IgD-negative memory B cell (primary cell): ENCODE data around the gene UGT3A1. TPM values are rescaled to one million over a fixed set of nuclear protein-coding genes. Genes with fewer than 3 reads are reported as not detected.

Experiments
- H3K27ac Mint-ChIP-seq, 3 donors: one replicate each; pipeline ENCODE4 v1.8.0; 2020 to 2022; ENCODE audit warnings: mild to moderate bottlenecking in 3 of 3, mixed read lengths in 3 of 3, moderate library complexity in 1 of 3
- H3K27me3 Mint-ChIP-seq: one replicate; pipeline ENCODE4 v1.8.0; 2021; ENCODE audit warnings: mixed read lengths
- H3K36me3 Mint-ChIP-seq: one replicate; pipeline ENCODE4 v1.8.0; 2020; ENCODE audit warnings: mild to moderate bottlenecking, mixed read lengths
- H3K4me1 Mint-ChIP-seq, 3 donors: one replicate each; pipeline ENCODE4 v1.8.0; 2020 to 2022; ENCODE audit warnings: mixed read lengths in 3 of 3, mild to moderate bottlenecking in 1 of 3
- H3K4me3 Mint-ChIP-seq, 4 donors: one replicate each; pipeline ENCODE4 v1.8.0; 2020 to 2022; ENCODE audit warnings: mild to moderate bottlenecking in 4 of 4, mixed read lengths in 4 of 4, moderate library complexity in 3 of 4
- H3K9me3 Mint-ChIP-seq, 3 donors: one replicate each; pipeline ENCODE4 v1.8.0; 2020 to 2021; ENCODE audit warnings: mixed read lengths in 3 of 3, mild to moderate bottlenecking in 1 of 3
- polyA plus RNA-seq: library from polyadenylated mRNA; unstranded; fragments of 300-500 nt; fragmentation: Illumina TruSeq; gene quantifications from one replicate; pipeline ENCODE4 v1.2.3, GENCODE V29; 2021

The UGT3A1 gene
- polyA plus RNA-seq, 1 donor from 2014 or later = not detected

DNA sequence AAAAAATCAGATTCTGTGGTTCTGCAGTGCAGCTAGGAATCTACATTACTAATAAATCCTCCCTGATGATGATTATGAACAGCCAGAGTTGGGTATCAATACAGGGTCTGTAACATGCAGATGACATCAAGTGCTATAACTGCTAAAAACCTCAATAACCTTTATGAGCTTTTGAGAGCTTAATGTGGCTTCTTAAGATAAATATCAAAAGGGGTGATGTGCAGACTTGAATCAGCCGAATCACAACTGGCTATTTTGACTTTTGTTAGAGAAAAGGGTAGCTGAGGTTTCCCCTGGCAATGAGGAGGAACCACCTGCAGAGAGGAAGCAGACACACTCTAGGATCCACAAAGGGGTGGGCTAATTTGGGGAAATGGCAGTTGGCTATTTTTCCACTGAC, 83.0 kb downstream of the UGT3A1 start:
- Mint-ChIP-seq H3K9me3 (peaks cover 0 to 7% (median 4%) of the 10 kb centered on the region in 3 donors), H3K36me3 (peaks cover 2% of the 10 kb centered on the region), H3K27ac (no peak overlapping the region), H3K4me3 (no peak overlapping the region), H3K4me1 (no peaks in the 10 kb centered on the region), H3K27me3 (no peaks in the 10 kb centered on the region)

DNA sequence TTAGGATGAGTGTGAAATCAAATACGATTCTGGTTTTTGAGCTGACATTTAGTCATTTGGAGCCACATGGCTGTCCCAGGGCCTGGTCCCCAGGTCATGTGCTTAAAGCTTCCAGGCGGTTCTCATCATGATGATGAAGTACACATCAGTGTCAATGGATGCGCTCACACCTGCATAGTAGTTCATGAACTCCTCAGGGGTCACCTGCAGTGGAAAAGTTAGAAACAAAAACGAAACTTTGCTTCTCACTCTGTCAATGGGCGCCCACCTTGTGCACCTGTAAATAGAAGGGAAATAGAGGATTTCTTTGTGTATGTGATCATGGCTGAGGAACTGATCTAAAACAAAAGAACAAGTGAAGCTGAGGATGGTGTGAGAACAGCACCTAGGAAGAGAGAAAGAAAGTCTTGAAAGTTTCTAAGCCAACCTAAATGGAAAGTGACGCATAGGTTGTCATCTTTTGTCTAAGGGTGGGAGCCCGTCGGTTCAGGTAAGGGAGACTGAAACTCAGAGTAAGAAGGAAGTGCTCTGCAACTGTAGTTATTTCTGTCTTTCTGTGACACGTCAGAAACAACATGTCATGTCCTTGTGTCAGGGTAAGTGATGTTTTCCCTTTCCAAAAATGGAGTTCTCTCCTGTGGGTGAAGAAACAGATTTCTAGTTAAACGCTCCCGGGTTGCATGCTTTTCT, 86.6 kb downstream of the UGT3A1 start:
- Mint-ChIP-seq H3K36me3 (no peaks in the 10 kb centered on the region), H3K4me3 (peak overlapping the region in 1 of 4 donors; percentile 7)

DNA sequence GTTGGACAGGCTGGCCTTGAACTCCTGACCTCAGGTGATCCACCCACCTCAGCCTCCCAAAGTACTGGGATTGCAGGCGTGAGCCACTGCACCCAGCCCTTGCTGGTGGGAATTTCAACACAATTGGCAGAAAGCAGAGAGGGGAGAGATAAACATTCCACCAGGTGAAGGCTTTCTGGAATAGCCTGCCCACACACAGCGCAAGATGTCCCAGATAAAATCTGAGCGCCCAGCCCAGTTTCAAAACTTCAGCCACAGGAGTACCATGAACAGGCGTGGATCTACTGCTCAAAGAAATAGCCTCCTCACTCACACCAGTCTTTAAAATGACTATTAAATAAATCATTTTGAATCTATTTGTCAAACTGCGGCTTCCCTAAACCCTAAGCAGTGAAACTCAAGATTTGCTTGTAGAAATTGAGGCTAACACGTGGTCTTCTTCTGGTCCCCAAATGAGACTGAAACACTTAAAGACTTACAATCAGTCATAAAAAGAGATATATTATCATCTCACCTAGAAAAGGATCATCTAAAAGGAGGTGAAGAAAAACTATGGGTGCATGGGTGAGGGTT, 87.5 kb downstream of the UGT3A1 start:
- H3K36me3 Mint-ChIP-seq = no peaks in the 10 kb centered on the region
- peaks cover 0 to 7% (median 0%) of the 10 kb centered on the region in 3 donors for H3K9me3 Mint-ChIP-seq
- no peak overlapping the region for H3K27ac Mint-ChIP-seq
- H3K4me3 Mint-ChIP-seq = peak overlapping the region in 1 of 4 donors; percentile 63
- no peaks in the 10 kb centered on the region for H3K4me1 Mint-ChIP-seq
- no peaks in the 10 kb centered on the region for H3K27me3 Mint-ChIP-seq

More for the DNA sequence above, 86.6 kb downstream of the UGT3A1 start:
- Mint-ChIP-seq H3K4me1 (no peaks in the 10 kb centered on the region), H3K27me3 (no peaks in the 10 kb centered on the region), H3K27ac (peak overlapping the region in 1 of 3 donors; percentile 80), H3K9me3 (peaks cover 0 to 7% (median 0%) of the 10 kb centered on the region in 3 donors)

DNA sequence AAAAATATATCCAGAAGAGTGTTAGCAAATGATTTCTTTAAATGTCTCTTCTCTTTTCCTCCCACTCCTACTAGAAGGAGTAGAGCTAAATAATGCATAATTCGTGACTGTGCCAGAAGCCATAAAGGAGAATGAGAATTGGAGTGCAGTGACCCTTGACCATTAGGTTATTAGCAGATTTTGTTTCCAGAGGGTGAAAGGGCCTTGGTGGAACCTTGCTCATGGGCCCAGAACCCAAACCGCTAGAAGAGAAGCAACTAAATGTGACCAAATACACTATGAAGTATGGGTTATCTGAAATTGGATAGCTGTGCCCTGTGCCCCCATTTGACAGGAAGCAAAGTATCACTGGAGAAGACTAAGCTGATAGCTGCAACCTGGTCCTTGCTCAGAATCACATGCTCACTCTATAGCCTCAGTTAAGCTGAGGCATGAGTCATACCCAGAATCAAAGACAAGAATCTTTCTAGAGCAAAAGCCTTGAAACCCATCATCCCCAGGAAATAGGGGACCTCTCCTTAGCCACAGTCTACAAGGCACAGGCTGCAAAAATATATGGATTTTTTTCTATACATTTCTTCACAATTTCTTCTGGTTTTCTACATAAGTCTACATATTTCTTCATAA, 89.0 kb downstream of the UGT3A1 start:
- no peaks in the 10 kb centered on the region for H3K27me3 Mint-ChIP-seq
- H3K4me3 Mint-ChIP-seq = no peak overlapping the region
- H3K4me1 Mint-ChIP-seq = no peaks in the 10 kb centered on the region
- peaks cover 0 to 7% (median 0%) of the 10 kb centered on the region in 3 donors for H3K9me3 Mint-ChIP-seq
- H3K27ac Mint-ChIP-seq = no peak overlapping the region
- H3K36me3 Mint-ChIP-seq = no peaks in the 10 kb centered on the region

Other genes starting within 250 kb of the UGT3A1 start
- gene IL7R, start 134.5 kb downstream of the UGT3A1 start, polyA plus RNA-seq = 15.1 TPM
- gene CAPSL, start 52.8 kb downstream of the UGT3A1 start, polyA plus RNA-seq = not detected
- gene UGT3A2, start 75.5 kb upstream of the UGT3A1 start, polyA plus RNA-seq = not detected
- gene LMBRD2, start 160.5 kb upstream of the UGT3A1 start, polyA plus RNA-seq = 2.5 TPM
- gene SKP2, start 160.7 kb upstream of the UGT3A1 start, polyA plus RNA-seq = 17.3 TPM